ENCODE measurements around the gene PAPPA.

GRCh38 chr9:116276651-116277121 is 123.1 kb downstream of the PAPPA start:
- TF ChIP-seq CTCF (IDR thresholded peaks at IDR 0.05) (no peak), POLR2A (IDR thresholded peaks at IDR 0.05) (no peak)

Data from Peyer's patch (tissue), 4 donors.